AG04450 (cell line): ENCODE measurements around the gene FHIP1A. TPM values are rescaled to one million over a fixed set of nuclear protein-coding genes. Genes with fewer than 3 reads are reported as not detected.

Experiments used
- CTCF ChIA-PET: fragments of 300-600, 350-600 bp; formaldehyde crosslinking; extraction: SDS; loops from one replicate; lab custom pipeline; 2022; ENCODE audit warnings: antibody characterized with exemption, inconsistent platforms; lab: Charles Lee
- POLR2A ChIA-PET: fragments of 350-600 bp; formaldehyde crosslinking; extraction: SDS; loops from one replicate; lab custom pipeline; 2021; ENCODE audit warnings: antibody characterized with exemption, inconsistent platforms; lab: Yijun Ruan, JAX
- DNase-seq: peaks from one replicate; pipeline ENCODE4 v3.0.0-alpha.2; 2011; ENCODE audit warnings: low read depth, low spot score
- H3K27ac ChIP-seq: one replicate; pipeline ENCODE4 v1.5.1; 2012; ENCODE audit warnings: low read depth, low read length, control low read depth
- H3K27me3 ChIP-seq: one replicate; pipeline ENCODE4 v1.6.0; 2012; ENCODE audit warnings: low read length; ENCODE audit not compliant: control insufficient read depth, insufficient read depth
- H3K4me3 ChIP-seq: 2 replicates; pipeline ENCODE4 v1.5.1; 2011; ENCODE audit warnings: mild to moderate bottlenecking, low read depth, low read length, control low read depth
- H3K9me3 ChIP-seq: 2 replicates; pipeline ENCODE4 v1.5.1; 2012; ENCODE audit warnings: low read length; ENCODE audit not compliant: control insufficient read depth, insufficient read depth
- polyA plus RNA-seq: library from polyadenylated mRNA; depleted of rRNA; stranded (reverse); fragments of >200 nt; gene quantifications from 2 replicates; pipeline ENCODE4 v1.2.3, GENCODE V29; 2011
- TF ChIP-seq, protein P1 (sequence below): IDR thresholded peaks from 2 replicates; pipeline ENCODE4 v1.5.1; 2011; ENCODE audit warnings: low read depth, low read length, control low read depth, inconsistent platforms

Gene FHIP1A
- polyA plus RNA-seq, 1 experiment = not detected

DNA sequence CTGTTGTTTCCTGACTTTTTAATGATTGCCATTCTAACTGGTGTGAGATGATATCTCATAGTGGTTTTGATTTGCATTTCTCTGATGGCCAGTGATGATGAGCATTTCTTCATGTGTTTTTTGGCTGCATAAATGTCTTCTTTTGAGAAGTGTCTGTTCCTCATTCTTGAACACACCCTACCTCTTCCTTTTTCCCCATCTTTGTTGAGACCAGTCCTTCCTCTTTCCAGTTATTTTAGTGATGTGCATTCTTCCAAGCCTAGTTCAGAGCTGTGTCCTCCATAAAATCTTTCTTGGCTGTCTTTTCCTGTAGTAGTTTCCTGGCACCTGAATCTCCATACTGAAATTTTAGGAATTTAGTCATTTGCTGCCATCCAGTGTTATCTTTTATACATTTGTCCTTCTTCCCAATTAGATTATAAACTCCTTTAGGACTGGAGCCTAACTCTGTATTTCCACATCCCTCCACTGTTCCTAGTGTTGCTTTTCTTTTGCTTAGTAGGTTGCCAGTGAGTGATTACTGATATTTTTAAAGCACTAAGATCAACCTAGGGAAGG is 11.4 kb downstream of the FHIP1A start:
- POLR2A ChIA-PET = no interaction called here
- H3K27ac ChIP-seq = no peak overlapping the region
- no peaks in the 10 kb centered on the region for H3K27me3 ChIP-seq
- CTCF ChIA-PET = no interaction called here
- H3K4me3 ChIP-seq = no peak overlapping the region
- TF ChIP-seq, protein P1, sequence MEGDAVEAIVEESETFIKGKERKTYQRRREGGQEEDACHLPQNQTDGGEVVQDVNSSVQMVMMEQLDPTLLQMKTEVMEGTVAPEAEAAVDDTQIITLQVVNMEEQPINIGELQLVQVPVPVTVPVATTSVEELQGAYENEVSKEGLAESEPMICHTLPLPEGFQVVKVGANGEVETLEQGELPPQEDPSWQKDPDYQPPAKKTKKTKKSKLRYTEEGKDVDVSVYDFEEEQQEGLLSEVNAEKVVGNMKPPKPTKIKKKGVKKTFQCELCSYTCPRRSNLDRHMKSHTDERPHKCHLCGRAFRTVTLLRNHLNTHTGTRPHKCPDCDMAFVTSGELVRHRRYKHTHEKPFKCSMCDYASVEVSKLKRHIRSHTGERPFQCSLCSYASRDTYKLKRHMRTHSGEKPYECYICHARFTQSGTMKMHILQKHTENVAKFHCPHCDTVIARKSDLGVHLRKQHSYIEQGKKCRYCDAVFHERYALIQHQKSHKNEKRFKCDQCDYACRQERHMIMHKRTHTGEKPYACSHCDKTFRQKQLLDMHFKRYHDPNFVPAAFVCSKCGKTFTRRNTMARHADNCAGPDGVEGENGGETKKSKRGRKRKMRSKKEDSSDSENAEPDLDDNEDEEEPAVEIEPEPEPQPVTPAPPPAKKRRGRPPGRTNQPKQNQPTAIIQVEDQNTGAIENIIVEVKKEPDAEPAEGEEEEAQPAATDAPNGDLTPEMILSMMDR = no peak
- DNase-seq = no peak
- no peaks in the 10 kb centered on the region for H3K9me3 ChIP-seq

DNA sequence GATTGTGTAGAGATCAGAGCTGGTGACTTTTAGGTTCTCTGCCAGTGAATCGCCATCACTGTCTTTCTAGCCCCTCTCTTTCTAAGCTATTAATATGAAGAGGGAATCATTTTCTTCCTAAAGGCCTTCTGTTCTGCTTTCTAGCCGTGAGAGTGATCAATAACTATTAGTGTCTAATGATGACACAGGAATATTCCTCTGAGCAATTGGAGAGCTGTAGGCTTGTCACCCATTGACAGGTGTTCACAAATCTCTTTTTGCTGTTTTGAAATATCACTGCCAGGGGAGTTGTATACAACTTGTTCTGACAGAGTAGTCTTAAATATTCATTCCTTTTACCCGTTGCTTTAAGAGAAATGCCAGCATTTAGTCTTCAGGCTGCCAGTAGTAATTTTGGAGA is 13.9 kb downstream of the FHIP1A start:
- no peak overlapping the region for H3K4me3 ChIP-seq
- no peaks in the 10 kb centered on the region for H3K9me3 ChIP-seq
- no peaks in the 10 kb centered on the region for H3K27me3 ChIP-seq
- ChIA-PET CTCF (no interaction called here), POLR2A (no interaction called here)
- no peak overlapping the region for H3K27ac ChIP-seq
- no peak for DNase-seq
- TF ChIP-seq, protein P1 = no peak

DNA sequence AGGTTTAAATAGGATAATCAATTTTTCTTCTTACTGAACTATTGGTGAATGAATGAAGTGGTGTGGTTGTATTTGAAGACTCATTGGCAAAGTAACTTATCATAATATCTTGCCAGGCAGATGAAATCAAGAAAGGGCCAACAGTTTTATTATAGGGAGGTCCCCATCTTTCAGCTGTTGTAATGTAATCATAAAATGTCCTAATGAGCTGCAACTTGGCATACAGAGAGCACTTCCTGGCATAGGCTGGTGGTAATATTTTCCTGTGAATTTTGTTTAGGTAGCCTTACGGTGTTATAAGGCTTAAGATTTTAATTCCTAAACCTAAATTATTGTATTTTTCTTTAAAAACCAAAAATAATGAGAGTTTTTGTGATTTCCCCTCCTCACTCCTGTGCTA is 17.5 kb downstream of the FHIP1A start:
- TF ChIP-seq, protein P1 = no peak
- H3K9me3 ChIP-seq = no peaks in the 10 kb centered on the region
- DNase-seq = no peak
- ChIA-PET CTCF (no interaction called here), POLR2A (no interaction called here)
- peaks cover 2% of the 10 kb centered on the region for H3K27me3 ChIP-seq
- H3K4me3 ChIP-seq = no peak overlapping the region
- no peak overlapping the region for H3K27ac ChIP-seq

DNA sequence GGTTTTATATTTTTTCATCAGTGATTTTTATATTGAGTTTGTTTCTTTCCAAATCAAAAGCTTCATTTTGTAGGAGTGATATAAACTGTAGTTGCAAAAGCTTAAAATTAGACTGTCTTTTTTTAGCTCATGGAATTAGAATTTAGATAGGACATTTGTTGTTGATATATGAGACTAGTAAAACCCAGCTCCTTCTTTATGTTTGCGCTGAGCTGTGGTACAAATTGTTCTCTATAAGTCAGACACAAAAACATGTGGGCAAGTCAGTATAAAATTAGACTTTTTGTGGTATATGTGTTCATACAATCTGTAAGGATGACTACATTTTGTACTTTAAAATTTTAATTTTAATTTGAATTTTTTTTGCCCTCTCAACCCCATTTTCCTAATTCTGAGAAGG is 18.3 kb downstream of the FHIP1A start:
- Histone ChIP-seq H3K27me3 (peaks cover 2% of the 10 kb centered on the region), H3K27ac (no peak overlapping the region), H3K9me3 (no peaks in the 10 kb centered on the region), H3K4me3 (no peak overlapping the region)
- TF ChIP-seq, protein P1 = no peak
- ChIA-PET CTCF (no interaction called here), POLR2A (no interaction called here)
- no peak for DNase-seq

DNA sequence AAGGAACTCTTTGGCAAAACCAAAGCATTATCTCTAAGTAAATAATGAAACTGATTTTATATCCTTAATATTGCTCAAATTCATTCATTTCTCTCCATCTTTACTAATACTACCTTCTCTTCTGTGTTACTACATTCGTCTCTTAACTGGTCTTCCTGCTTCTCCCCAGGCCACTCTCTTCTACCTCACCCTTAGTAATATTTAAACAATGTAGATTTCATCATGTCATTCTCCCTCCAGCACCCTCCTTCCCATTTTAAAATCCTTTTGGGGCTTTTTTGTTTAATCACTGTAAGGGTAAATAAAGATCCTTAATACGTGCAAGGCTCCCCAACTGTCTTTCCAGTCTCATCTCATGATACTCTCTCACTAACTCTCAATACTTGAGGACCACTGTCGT is 19.4 kb downstream of the FHIP1A start:
- Histone ChIP-seq H3K27me3 (peaks cover 2% of the 10 kb centered on the region), H3K27ac (no peak overlapping the region), H3K4me3 (no peak overlapping the region), H3K9me3 (no peaks in the 10 kb centered on the region)
- CTCF ChIA-PET = interaction anchor here (0.7 kb wide), 1 partner anchor 15 kb away, joined by 9 read pairs; no protein-coding TSS in a partner anchor
- POLR2A ChIA-PET = no interaction called here
- DNase-seq = no peak
- TF ChIP-seq, protein P1 = no peak
